ENCODE results near the gene CCND3. TPM values are rescaled to one million over a fixed set of nuclear protein-coding genes. Genes with fewer than 3 reads are reported as not detected.

CCND3 gene
- total and polyA plus RNA-seq, 2 of the 13 experiments (the other 11 are each of a cell fraction or from before 2014, with no cell fraction given), result 4.3 to 7.2 TPM

- TF ChIP-seq KMT2A (CRISPR knock-in tag; IDR thresholded peaks at IDR 0.05) (no peak; the same call in 1 of the 2 replicates), GABPA (IDR thresholded peaks at IDR 0.05; ENCODE audit: low read depth, low read length) (no peak), GABPA (CRISPR knock-in tag; IDR thresholded peaks at IDR 0.05; ENCODE audit: low read depth) (no peak), BHLHE40 (IDR thresholded peaks at IDR 0.05; ENCODE audit: low read length) (no peak; the same call in 1 of the 2 replicates), NCOA2 (CRISPR knock-in tag; IDR thresholded peaks at IDR 0.05) (no peak), ZBTB8A (CRISPR knock-in tag; IDR thresholded peaks at IDR 0.05; ENCODE audit: borderline replicate concordance, low read depth) (no peak), SMC3 (IDR thresholded peaks at IDR 0.05; ENCODE audit: low read length) (peak; percentile 83), EP300 (IDR thresholded peaks at IDR 0.05; ENCODE audit: low read depth in 2 of 2, low read length in 2 of 2) (peak in 1 of 2 experiments; percentile 13; a peak in 1 of 4 replicates), EP300 (CRISPR knock-in tag; IDR thresholded peaks at IDR 0.05; ENCODE audit: borderline replicate concordance) (no peak), ZNF383 (CRISPR knock-in tag; IDR thresholded peaks at IDR 0.05; ENCODE audit: borderline replicate concordance) (no peak), ZNF496 (CRISPR knock-in tag; IDR thresholded peaks at IDR 0.05; ENCODE audit: insufficient replicate concordance) (no peak), ZNF331 (CRISPR knock-in tag; IDR thresholded peaks at IDR 0.05) (peak; percentile 62; the same call in 1 of the 2 replicates), IRX3 (CRISPR knock-in tag; IDR thresholded peaks at IDR 0.05; ENCODE audit: borderline replicate concordance, low read depth) (no peak), ZKSCAN5 (CRISPR knock-in tag; IDR thresholded peaks at IDR 0.05) (no peak), MTA1 (CRISPR knock-in tag; IDR thresholded peaks at IDR 0.05; ENCODE audit: borderline replicate concordance) (no peak), ZNF142 (CRISPR knock-in tag; IDR thresholded peaks at IDR 0.05) (no peak), NR2F6 (IDR thresholded peaks at IDR 0.05) (no peak), NR2F6 (CRISPR knock-in tag; IDR thresholded peaks at IDR 0.05) (no peak), ZFP36L2 (CRISPR knock-in tag; IDR thresholded peaks at IDR 0.05) (no peak), RFX5 (IDR thresholded peaks at IDR 0.05; ENCODE audit: low read depth, low read length) (no peak), TOE1 (CRISPR knock-in tag; IDR thresholded peaks at IDR 0.05) (no peak), STAG1 (CRISPR knock-in tag; IDR thresholded peaks at IDR 0.05) (peak; percentile 69), ADNP (CRISPR knock-in tag; IDR thresholded peaks at IDR 0.05) (no peak), ZBTB21 (CRISPR knock-in tag; IDR thresholded peaks at IDR 0.05) (no peak), REXO4 (CRISPR knock-in tag; IDR thresholded peaks at IDR 0.05; ENCODE audit: borderline replicate concordance) (no peak), RBAK (CRISPR knock-in tag; IDR thresholded peaks at IDR 0.05) (no peak), POLR2G (IDR thresholded peaks at IDR 0.05; ENCODE audit: low read depth, low read length) (peak; percentile 60; the same call in 1 of the 2 replicates), SUZ12 (IDR thresholded peaks at IDR 0.05; ENCODE audit: low read depth, low read length) (no peak), ZNF782 (CRISPR knock-in tag; IDR thresholded peaks at IDR 0.05; ENCODE audit: borderline replicate concordance) (no peak)
These were observed 5.4 kb downstream of the CCND3 start (continued) for GRCh38 chr6:41936073-41936837.
